Activated T-helper 17 cell treated with anti-CD3 and anti-CD28 coated beads, Interleukin-2, amount 50 U/mL, for 72 hours (primary cell): ENCODE measurements around the gene RBMX. TPM values are rescaled to one million over a fixed set of nuclear protein-coding genes. Genes with fewer than 3 reads are reported as not detected.
"Not testable (repeated sequence)": the region's sequence is repeated elsewhere in the genome, so short reads cannot be mapped to it uniquely, and the experiment has no call there.

ENCODE experiments used
- ATAC-seq: fragments of 150-1000 bp; cut with Tn5 transposase; replicated peaks from 2 replicates; pipeline ENCODE4 v1.10.0; 2021; ENCODE audit warnings: mild to moderate bottlenecking, moderate library complexity
- H3K27ac Mint-ChIP-seq: one replicate; pipeline ENCODE4 v1.8.0; 2022; ENCODE audit warnings: mixed read lengths
- H3K27me3 Mint-ChIP-seq: one replicate; pipeline ENCODE4 v1.8.0; 2022; ENCODE audit warnings: mixed read lengths
- H3K36me3 Mint-ChIP-seq: one replicate; pipeline ENCODE4 v1.8.0; 2022; ENCODE audit warnings: low read depth, mild to moderate bottlenecking, mixed read lengths
- H3K4me1 Mint-ChIP-seq: one replicate; pipeline ENCODE4 v1.8.0; 2022; ENCODE audit warnings: mixed read lengths
- H3K4me3 Mint-ChIP-seq: one replicate; pipeline ENCODE4 v1.8.0; 2022; ENCODE audit warnings: mild to moderate bottlenecking, mixed read lengths
- H3K9me3 Mint-ChIP-seq: one replicate; pipeline ENCODE4 v1.8.0; 2022; ENCODE audit warnings: mixed read lengths
- total RNA-seq, 2 donors: library from RNA; stranded (reverse); gene quantifications; one replicate each; pipeline ENCODE4 v1.2.3, GENCODE V29; 2022

Gene RBMX
- 100 to 1,000 TPM; 214 to 247 TPM for total RNA-seq

GRCh38 chrX:136880452-136881013, at the start of gene RBMX:
TSS of gene RBMX (minus strand) at chrX:136880725. CDS start at chrX:136879427, 1,298 bp downstream.
- Mint-ChIP-seq H3K36me3 (peaks cover 52% of the 10 kb centered on the region), H3K4me1 (no peaks in the 10 kb centered on the region), H3K27ac (peak within 1 kb of the TSS; percentile 97), H3K9me3 (no peaks in the 10 kb centered on the region), H3K27me3 (no peaks in the 10 kb centered on the region), H3K4me3 (peak within 1 kb of the TSS; percentile 95)
- ATAC-seq = peak; percentile 96

DNA sequence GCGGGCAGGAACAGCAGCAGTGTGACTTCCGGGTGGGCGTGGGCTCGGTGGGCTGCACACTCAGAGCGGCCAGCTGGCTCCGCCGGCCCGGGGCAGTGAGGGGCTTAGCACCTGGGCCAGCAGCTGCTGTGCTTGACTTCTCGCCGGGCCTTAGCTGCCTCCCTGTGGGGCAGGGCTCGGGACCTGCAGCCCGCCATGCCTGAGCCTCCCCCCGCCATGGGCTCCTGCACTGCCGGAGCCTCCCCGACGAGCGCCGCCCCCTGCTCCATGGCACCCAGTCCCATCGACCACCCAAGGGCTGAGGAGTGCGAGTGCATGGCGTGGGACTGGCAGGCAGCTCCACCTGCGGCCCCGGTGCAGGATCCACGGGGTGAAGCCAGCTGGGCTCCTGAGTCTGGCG, 40.9 kb upstream of the RBMX start:
- H3K27me3 Mint-ChIP-seq, H3K27ac Mint-ChIP-seq, H3K4me1 Mint-ChIP-seq, ATAC-seq, H3K36me3 Mint-ChIP-seq, H3K9me3 Mint-ChIP-seq, H3K4me3 Mint-ChIP-seq: not testable (repeated sequence)

DNA sequence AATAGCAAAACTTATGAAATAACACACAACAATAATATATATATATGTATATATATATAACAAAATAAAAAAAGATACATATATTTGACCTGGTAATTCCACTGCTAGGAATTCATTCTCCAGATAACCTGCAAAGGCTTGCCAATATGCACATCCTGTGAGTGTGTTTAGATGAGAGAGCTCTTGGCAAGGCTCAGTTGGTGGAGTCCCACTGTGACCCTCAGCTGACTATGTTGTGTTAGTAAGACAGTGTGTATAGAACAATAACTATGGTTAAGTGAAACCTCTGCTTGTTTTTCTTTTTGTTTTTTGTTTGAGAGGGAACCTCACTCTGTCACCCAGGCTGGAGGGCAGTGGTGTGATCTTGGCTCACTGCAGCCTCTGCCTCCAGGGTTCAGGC, 39.5 kb upstream of the RBMX start:
- Mint-ChIP-seq H3K9me3 (no peaks in the 10 kb centered on the region), H3K4me3 (no peak overlapping the region), H3K36me3 (no peaks in the 10 kb centered on the region), H3K4me1 (no peaks in the 10 kb centered on the region), H3K27ac (no peak overlapping the region), H3K27me3 (no peaks in the 10 kb centered on the region)
- ATAC-seq = no peak

GRCh38 chrX:136916827-136917226, 36.3 kb upstream of the RBMX start:
- Mint-ChIP-seq H3K9me3 (no peaks in the 10 kb centered on the region), H3K4me1 (no peaks in the 10 kb centered on the region), H3K27ac (no peak overlapping the region), H3K4me3 (no peak overlapping the region), H3K27me3 (no peaks in the 10 kb centered on the region), H3K36me3 (no peaks in the 10 kb centered on the region)
- ATAC-seq = no peak

DNA sequence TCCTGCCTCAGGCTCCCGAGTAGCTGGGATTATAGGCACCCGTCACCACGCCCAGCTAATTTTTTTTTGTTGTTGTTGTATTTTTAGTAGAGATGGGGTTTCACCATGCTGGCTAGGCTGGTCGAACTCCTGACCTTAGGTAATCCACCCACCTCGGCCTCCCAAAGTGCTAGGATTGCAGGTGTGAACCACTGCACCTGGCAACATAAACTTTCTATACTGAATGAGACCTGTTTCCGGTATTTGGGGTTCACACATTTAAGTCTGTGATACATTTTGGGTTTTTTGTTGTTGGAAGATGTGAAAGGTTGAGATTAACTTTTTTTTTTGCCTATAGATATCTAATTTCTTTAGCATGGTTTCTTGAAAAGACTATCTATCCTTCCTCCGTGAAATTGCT, 31.1 kb upstream of the RBMX start:
- ATAC-seq, H3K4me1 Mint-ChIP-seq, H3K36me3 Mint-ChIP-seq, H3K27me3 Mint-ChIP-seq, H3K27ac Mint-ChIP-seq, H3K9me3 Mint-ChIP-seq: not testable (repeated sequence)
- peak overlapping the region; percentile 90 for H3K4me3 Mint-ChIP-seq

- peaks cover 7% of the 10 kb centered on the region for H3K4me1 Mint-ChIP-seq
Observed at GRCh38 chrX:136911253-136911652, 30.7 kb upstream of the RBMX start.

DNA sequence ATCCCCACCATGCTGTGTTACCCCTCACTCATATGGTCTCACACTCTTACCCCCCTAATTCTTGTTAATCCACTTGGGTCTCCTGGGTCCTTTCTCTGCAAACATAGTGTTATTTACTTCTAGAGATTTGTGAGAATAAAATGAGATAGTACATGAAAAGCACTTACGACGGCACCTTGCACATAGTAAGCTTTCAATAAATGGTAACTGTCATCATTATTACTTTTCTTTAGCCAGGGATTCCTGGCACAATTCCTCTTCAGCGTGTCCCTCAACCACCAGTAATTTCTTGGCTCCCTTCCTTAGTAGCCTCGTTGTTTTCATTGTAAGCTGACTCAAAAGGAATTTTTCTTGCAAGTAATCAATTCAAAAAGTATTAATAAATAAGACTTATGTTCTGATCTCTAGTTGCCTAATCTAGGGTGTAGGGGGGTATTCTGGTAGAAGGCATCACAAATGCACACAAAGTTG, 30.1 kb upstream of the RBMX start:
- Mint-ChIP-seq H3K27ac (peak overlapping the region; percentile 94), H3K36me3 (no peaks in the 10 kb centered on the region), H3K4me3 (peak overlapping the region; percentile 90), H3K9me3 (no peaks in the 10 kb centered on the region), H3K27me3 (no peaks in the 10 kb centered on the region), H3K4me1 (peaks cover 7% of the 10 kb centered on the region)
- no peak for ATAC-seq

More at GRCh38 chrX:136911253-136911652, 30.7 kb upstream of the RBMX start:
- Mint-ChIP-seq H3K4me3 (peak overlapping the region; percentile 90), H3K36me3 (no peaks in the 10 kb centered on the region), H3K27me3 (no peaks in the 10 kb centered on the region), H3K27ac (no peak overlapping the region), H3K9me3 (no peaks in the 10 kb centered on the region)
- no peak for ATAC-seq

GRCh38 chrX:136909706-136910564, 29.4 kb upstream of the RBMX start:
- H3K27me3 Mint-ChIP-seq = no peaks in the 10 kb centered on the region
- ATAC-seq = peak; percentile 78
- H3K4me1 Mint-ChIP-seq = peaks cover 7% of the 10 kb centered on the region
- no peaks in the 10 kb centered on the region for H3K36me3 Mint-ChIP-seq
- peak overlapping the region; percentile 90 for H3K4me3 Mint-ChIP-seq
- H3K9me3 Mint-ChIP-seq = no peaks in the 10 kb centered on the region
- peak overlapping the region; percentile 94 for H3K27ac Mint-ChIP-seq

DNA sequence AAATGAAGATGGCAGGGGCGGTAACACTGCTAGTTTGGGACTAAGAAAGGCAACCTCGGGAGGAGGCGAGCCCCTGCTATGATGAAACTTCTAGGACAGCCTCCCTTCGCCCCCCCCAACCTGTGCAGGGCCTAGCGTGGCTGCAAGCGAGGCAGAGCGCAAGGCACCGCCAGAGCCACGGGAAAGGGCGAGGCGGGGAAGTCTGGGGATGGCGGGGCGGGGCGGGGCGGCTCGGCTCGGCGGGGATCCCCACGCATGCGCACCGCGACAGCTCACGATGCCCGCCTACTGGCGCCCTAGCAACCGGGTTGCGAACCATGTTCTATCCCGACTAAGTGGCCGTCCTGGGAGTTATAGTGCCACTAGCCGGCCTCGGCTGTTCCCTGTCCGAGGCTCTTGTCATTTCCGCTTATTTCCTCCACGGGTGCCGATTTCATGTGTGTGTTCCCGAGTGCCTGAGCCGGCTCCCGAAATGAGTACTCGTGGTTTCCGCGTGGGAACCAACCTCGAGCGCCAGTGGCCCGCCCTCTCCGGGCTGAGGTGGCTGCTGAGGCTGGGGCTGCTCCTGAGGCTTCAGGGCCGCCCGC, 28.7 kb upstream of the RBMX start:
- peak overlapping the region; percentile 90 for H3K4me3 Mint-ChIP-seq
- ATAC-seq = peak; percentile 76
- no peaks in the 10 kb centered on the region for H3K36me3 Mint-ChIP-seq
- H3K4me1 Mint-ChIP-seq = peaks cover 7% of the 10 kb centered on the region
- H3K27ac Mint-ChIP-seq = peak overlapping the region; percentile 94
- H3K27me3 Mint-ChIP-seq = no peaks in the 10 kb centered on the region
- no peaks in the 10 kb centered on the region for H3K9me3 Mint-ChIP-seq

GRCh38 chrX:136907621-136908020, 27.1 kb upstream of the RBMX start:
- Mint-ChIP-seq H3K4me1 (peaks cover 7% of the 10 kb centered on the region), H3K4me3 (peak overlapping the region; percentile 90), H3K36me3 (no peaks in the 10 kb centered on the region), H3K27ac (no peak overlapping the region), H3K9me3 (no peaks in the 10 kb centered on the region), H3K27me3 (no peaks in the 10 kb centered on the region)
- no peak for ATAC-seq

DNA sequence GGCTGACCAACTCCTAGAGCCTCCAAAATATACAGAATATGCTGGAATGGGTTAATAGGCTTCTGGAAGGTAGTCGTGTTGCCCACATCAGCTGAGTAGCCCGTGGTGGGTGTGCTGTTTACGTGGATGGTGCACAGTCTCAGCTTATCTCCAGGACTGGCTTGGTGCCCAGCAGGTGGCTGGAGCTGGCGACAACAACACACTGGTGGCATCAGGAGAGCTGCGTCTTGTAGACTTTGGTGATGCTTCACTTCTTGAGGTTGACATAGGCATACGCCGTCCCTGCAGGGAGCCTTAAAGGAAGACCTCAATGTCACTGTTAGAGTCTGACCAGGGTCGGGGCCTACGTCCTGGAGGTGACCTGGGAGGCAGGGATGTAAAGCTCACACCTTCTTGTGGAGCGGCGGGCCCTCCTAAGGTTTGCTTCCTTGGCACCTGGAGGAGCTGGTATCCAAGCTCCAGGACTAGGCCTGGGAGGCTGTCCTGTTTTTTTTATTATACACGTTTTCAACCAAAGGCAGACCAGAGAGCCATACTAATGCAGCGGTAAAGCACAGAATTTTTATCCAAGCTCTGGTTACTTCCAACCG, 26.5 kb upstream of the RBMX start:
- no peak for ATAC-seq
- H3K4me1 Mint-ChIP-seq = peaks cover 7% of the 10 kb centered on the region
- no peak overlapping the region for H3K4me3 Mint-ChIP-seq
- no peaks in the 10 kb centered on the region for H3K36me3 Mint-ChIP-seq
- no peaks in the 10 kb centered on the region for H3K27me3 Mint-ChIP-seq
- H3K27ac Mint-ChIP-seq = no peak overlapping the region
- H3K9me3 Mint-ChIP-seq = no peaks in the 10 kb centered on the region

GRCh38 chrX:136904067-136904466, 23.5 kb upstream of the RBMX start:
- not testable (repeated sequence) for ATAC-seq, H3K4me3 Mint-ChIP-seq, H3K36me3 Mint-ChIP-seq, H3K27ac Mint-ChIP-seq, H3K4me1 Mint-ChIP-seq, H3K27me3 Mint-ChIP-seq, H3K9me3 Mint-ChIP-seq

GRCh38 chrX:136900071-136900470, 19.5 kb upstream of the RBMX start:
- not testable (repeated sequence) for H3K36me3 Mint-ChIP-seq, H3K9me3 Mint-ChIP-seq, H3K4me1 Mint-ChIP-seq, H3K4me3 Mint-ChIP-seq, ATAC-seq, H3K27me3 Mint-ChIP-seq, H3K27ac Mint-ChIP-seq

DNA sequence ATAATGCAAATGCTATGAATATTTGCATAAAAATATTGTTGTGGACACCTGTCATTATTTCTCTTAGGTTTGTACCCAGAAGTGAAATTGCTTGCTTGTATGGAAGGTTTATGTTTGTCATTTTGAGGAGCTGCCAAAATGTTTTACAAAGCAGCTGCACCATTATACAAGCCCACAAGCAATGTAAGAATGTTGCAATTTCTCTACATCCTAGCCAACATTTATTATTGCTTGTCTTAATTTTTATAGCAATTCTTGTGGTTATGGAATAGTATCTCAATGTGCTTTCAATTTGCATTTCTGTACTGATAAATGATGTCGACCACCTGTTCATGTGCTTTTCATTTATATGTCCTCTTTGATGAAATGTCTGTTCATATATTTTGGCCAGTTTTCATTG, 18.7 kb upstream of the RBMX start:
- Mint-ChIP-seq H3K27ac (no peak overlapping the region), H3K27me3 (no peaks in the 10 kb centered on the region), H3K36me3 (no peaks in the 10 kb centered on the region), H3K4me1 (no peaks in the 10 kb centered on the region), H3K9me3 (no peaks in the 10 kb centered on the region), H3K4me3 (no peak overlapping the region)
- ATAC-seq = no peak

- H3K27me3 Mint-ChIP-seq, H3K4me3 Mint-ChIP-seq, H3K36me3 Mint-ChIP-seq, ATAC-seq, H3K27ac Mint-ChIP-seq, H3K4me1 Mint-ChIP-seq, H3K9me3 Mint-ChIP-seq: not testable (repeated sequence)
Observed at GRCh38 chrX:136898752-136899151, 18.2 kb upstream of the RBMX start.
